Measurements from ENCODE around the gene CAMK2D.

The CAMK2D gene

GRCh38 chr4:113468165-113469022 is 293.1 kb downstream of the CAMK2D start:
- no peak for DNase-seq

GRCh38 chr4:113467581-113467980 is 294.0 kb downstream of the CAMK2D start:
- no peak for DNase-seq

GRCh38 chr4:113462286-113462685 is 299.3 kb downstream of the CAMK2D start:
- no peak for DNase-seq

GRCh38 chr4:113461281-113461680 is 300.3 kb downstream of the CAMK2D start:
- no peak for DNase-seq

- no peak for DNase-seq
Measured at GRCh38 chr4:113457886-113458285, 303.7 kb downstream of the CAMK2D start.

GRCh38 chr4:113457121-113457520 is 304.4 kb downstream of the CAMK2D start:
- DNase-seq = no peak

GRCh38 chr4:113455061-113455460 is 306.5 kb downstream of the CAMK2D start:
- DNase-seq = no peak

GRCh38 chr4:113452868-113453620 is 308.5 kb downstream of the CAMK2D start:
- no peak for DNase-seq

DNA sequence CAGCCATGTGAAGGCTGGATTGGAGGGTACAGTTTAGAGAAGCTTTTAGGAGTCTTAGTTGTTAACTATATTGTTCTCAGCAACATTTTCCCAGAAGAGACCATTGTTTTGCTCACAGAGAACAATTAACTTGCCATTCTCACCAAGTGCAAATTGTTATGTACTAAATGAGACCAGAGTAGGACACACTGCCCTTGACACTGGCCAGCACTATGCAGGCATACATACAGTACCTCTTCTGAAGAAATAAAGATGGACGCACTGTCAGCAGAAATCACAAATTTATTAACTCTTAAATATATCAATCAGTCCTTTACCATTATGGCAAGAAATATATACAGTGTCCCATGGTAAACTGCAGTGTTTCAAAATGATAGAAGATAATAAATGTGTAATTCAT is 309.4 kb downstream of the CAMK2D start:
- no peak for DNase-seq

GRCh38 chr4:113450295-113451080 is 311.1 kb downstream of the CAMK2D start:
- no peak for DNase-seq

DNA sequence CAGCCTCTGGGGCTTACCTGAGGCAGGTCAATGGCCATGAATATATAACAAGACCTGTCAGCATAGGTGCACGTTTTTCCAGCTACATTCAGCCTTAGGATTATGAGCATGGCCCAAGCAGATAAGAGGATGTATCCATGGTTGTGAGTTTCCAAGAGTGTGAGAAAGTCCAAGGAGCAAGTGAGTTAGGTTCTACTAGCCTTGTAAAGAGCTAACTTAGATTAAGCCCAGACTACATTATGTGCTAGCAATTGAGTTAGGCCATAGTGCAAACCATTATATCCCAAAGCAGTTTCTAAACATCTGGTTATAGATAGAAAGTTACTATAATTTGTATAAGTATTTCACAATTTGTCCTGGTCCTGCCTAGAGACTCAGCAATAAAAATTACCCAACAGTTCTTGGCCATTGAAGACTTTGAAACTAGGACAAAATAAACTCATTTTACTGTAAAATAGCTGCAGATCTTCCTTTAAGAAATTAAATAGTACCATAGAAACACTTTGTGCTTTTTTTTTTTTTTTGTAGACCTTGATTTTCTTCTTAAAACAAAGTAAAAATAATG is 312.0 kb downstream of the CAMK2D start:
- no peak for DNase-seq

DNA sequence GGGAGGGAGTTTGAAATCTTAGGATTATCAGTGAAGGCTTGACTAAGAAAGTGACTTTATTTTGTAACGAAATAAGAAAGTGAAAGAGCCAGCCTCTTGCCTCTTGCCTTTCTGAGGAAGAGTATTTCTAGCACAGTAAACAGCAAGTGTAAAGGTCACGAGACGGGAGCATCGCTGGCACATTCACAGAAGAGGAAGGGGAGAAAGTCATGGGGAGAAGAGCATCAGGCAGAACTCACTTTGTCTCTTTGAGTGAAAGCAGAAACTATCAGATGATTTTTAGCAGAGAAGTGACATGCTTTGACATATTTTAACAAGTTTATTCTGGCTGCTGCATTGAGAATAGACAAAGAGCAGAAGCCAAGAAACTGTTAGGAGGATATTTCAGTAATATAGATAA is 313.8 kb downstream of the CAMK2D start:
- no peak for DNase-seq

DNA sequence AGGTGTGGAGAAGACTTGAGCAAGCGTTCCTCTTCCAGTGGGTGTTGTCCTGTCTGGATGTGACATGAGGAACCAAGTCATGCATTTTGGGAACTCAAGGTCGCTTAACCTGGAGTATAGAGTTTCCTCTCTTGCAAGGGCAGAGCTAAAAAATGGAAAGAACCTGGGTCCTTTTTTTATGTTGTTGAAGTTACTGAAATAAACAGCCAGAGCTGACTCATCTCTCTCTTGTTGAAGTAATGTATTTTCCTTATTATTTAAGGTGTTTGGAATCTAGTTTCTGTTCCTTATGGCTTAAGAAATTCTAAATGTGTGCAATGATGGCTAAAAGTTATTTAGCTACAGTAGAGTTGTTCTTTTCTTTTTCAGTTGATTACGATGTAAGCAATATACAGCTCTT is 314.5 kb downstream of the CAMK2D start:
- no peak for DNase-seq

DNA sequence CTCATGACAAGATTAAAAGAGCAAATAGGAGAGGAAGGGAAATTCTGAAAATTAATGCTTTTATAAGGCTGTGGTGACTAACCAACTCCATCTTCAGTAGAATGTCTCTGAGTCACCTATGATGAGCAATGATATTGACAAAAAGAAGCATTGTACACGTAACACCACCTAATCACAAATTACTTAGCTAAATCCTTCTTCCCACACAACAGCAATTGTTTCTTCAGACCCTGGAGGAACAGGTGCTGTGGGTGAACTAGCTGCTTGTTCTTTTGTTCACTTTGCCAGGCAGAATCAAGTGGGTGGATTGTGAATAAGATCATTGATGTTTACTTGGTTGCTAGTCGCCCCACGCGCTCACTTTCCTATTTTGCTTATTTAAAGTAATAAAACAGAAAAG is 315.5 kb downstream of the CAMK2D start:
- DNase-seq = no peak

DNA sequence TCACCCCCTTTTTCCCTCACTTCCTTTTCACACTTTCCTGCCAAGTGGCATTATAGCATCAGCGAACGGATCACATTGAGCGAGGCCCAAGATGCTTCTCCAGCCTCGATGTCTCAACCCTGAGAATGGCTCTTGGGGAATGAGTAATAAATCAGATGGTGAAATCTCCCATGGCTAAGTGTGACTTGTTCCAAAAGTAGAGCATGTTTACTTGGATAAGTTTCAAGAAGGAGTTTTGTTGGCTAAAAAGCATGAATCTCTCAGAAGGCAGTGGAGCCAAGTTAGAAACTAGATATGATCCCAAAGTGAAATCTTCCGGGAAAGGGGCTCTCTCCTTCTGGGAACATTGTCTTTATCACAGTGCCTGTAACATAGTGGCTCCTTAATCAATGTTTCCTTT is 316.3 kb downstream of the CAMK2D start:
- DNase-seq = no peak

GRCh38 chr4:113444386-113444785 is 317.2 kb downstream of the CAMK2D start:
- no peak for DNase-seq

- no peak for DNase-seq
Measured at GRCh38 chr4:113442826-113443225, 318.7 kb downstream of the CAMK2D start.

DNA sequence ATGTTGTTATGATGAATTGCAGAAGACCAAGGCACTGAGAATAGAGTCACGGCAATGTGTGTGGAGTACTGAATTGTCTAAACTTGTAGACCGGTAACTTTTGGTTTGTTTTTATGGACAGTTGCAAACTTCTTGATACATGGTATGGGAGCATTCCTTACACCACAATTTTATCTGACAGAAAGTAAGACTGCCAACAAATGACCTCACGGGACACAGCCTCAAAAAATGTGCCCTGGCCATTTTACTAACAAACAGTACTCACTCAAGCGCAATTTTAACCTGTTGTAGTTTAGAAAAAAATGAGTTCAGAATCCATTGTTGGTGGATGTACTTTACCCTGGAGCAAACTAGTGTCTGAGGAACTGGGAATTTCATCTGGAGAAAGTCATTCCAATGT is 321.2 kb downstream of the CAMK2D start:
- DNase-seq = no peak

DNA sequence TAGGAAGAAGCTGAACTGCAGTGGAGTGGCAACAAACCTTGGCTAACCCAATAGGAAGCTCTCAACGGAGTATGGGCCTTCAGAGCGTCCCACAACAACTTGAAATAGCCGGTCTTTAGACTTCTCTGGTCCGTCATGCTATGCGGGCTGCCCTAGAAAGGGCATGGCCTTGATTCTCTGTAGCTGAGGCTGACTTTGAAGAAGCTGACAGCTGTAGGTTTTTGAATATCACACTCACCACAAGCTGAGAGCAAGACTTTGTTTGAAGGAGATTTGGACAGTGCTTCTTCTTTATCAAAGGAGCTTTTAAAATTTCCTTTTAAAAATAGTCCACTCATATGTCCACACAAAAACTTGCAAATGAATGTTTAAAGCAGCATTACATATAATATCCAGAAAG is 322.9 kb downstream of the CAMK2D start:
- DNase-seq = no peak

- DNase-seq = no peak
Measured at GRCh38 chr4:113437129-113437528, 324.4 kb downstream of the CAMK2D start.

DNA sequence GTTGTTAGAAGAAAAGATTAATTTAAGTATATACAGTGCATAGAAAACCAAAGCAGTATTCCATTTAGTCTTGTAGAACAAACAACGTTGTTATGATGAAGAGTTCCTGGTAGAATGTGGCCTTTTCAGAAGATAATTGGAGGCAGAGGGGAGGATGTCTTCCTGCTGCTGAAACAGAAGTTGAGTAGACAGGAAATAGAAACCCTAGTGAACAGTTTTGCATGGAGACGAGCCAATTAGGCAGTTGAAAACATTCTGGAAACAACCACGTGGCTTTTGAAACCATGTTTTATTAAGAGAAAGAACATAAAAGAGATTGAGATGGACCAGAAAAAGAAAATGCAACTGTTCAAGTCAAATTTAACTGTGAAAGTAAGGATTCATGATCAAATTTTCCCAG is 325.2 kb downstream of the CAMK2D start:
- peak in 1 of 2 experiments; percentile 9 for DNase-seq

- peak in 1 of 2 experiments; percentile 3 for DNase-seq
Measured at GRCh38 chr4:113435893-113436292, 325.6 kb downstream of the CAMK2D start.

GRCh38 chr4:113434247-113434587 is 327.3 kb downstream of the CAMK2D start:
- no peak for DNase-seq

Measured in SHP77 (cell line).